HepG2 (cell line): ENCODE data around the gene SPAG8. TPM values are rescaled to one million over a fixed set of nuclear protein-coding genes. Genes with fewer than 3 reads are reported as not detected.

ENCODE experiments used
- GFI1 ChIP-seq: sonication (generic); formaldehyde crosslinking; IDR thresholded peaks from 2 replicates; pipeline ENCODE4 v1.5.0; 2020; ENCODE audit warnings: missing genetic modification reagents, mild to moderate bottlenecking, borderline replicate concordance
- SNRNP70 ChIP-seq: fragments of 200-400 bp; formaldehyde crosslinking; IDR thresholded peaks from 2 replicates; pipeline ENCODE4 v1.6.1; 2017; ENCODE audit warnings: mild to moderate bottlenecking, low read depth, low read length, moderate library complexity
- STAT5B ChIP-seq: sonication (generic); formaldehyde crosslinking; IDR thresholded peaks from 2 replicates; pipeline ENCODE4 v1.4.0; 2020; ENCODE audit warnings: missing genetic modification reagents
- TBP ChIP-seq: sonication (generic); formaldehyde crosslinking; IDR thresholded peaks from 2 replicates; pipeline ENCODE4 v1.5.0; 2020; ENCODE audit warnings: missing genetic modification reagents
- TCF12 ChIP-seq, 2 experiments: fragments of 450-650 bp in 1 of 2; sonication (generic) in 1 of 2; formaldehyde crosslinking in 1 of 2; IDR thresholded peaks; 2 replicates each; pipeline versions ENCODE4 v1.6.1 to v1.8.0; 2017 to 2022; ENCODE audit warnings: antibody characterized with exemption in 1 of 2, mild to moderate bottlenecking in 1 of 2, missing genetic modification reagents in 1 of 2, moderate library complexity in 1 of 2
- ZMYM2 ChIP-seq: sonication (generic); formaldehyde crosslinking; IDR thresholded peaks from 2 replicates; pipeline ENCODE4 v1.8.0; 2022; ENCODE audit warnings: mild to moderate bottlenecking, missing genetic modification reagents
- ZNF20 ChIP-seq: sonication (generic); formaldehyde crosslinking; IDR thresholded peaks from 2 replicates; pipeline ENCODE4 v1.4.0; 2020; ENCODE audit warnings: mild to moderate bottlenecking, moderate library complexity, missing genetic modification reagents
- ZNF24 ChIP-seq: fragments of 450-650 bp; IDR thresholded peaks from 2 replicates; pipeline ENCODE4 v1.6.1; 2017; ENCODE audit warnings: antibody characterized with exemption, mild to moderate bottlenecking
- ZNF256 ChIP-seq: sonication (generic); formaldehyde crosslinking; conservative IDR thresholded peaks from 2 replicates; pipeline ENCODE4 v1.4.0; 2020; ENCODE audit warnings: missing genetic modification reagents
- ZNF292 ChIP-seq: sonication (generic); formaldehyde crosslinking; IDR thresholded peaks from 2 replicates; pipeline ENCODE4 v1.8.1; 2022; ENCODE audit warnings: mild to moderate bottlenecking, low read depth, missing genetic modification reagents, borderline replicate concordance
- ZNF530 ChIP-seq: sonication (generic); formaldehyde crosslinking; IDR thresholded peaks from 2 replicates; pipeline ENCODE4 v1.5.0; 2020; ENCODE audit warnings: low read depth, mild to moderate bottlenecking, missing genetic modification reagents
- ZNF557 ChIP-seq: sonication (generic); formaldehyde crosslinking; IDR thresholded peaks from 2 replicates; pipeline ENCODE4 v1.4.0; 2020; ENCODE audit warnings: missing genetic modification reagents
- ZNF7 ChIP-seq: IDR thresholded peaks from 2 replicates; pipeline ENCODE4 v1.6.1; 2016; ENCODE audit warnings: missing biosample characterization, missing genetic modification reagents
- polyA plus RNA-seq, 8 experiments: library from polyadenylated mRNA; depleted of rRNA in 3 of 8; stranded (reverse) in 7 of 8; unstranded in 1 of 8; fragments of >200 nt; fragmentation: Illumina TruSeq in 4 of 8; extraction: Trizol in 4 of 8; gene quantifications; 2 replicates each; pipeline versions ENCODE4 v1.2.1 to v1.2.3, GENCODE V29; 2011 to 2016; ENCODE audit warnings: low read depth in 4 of 8, missing spikeins in 1 of 8, mixed read lengths in 1 of 8; ENCODE audit not compliant: insufficient read depth in 1 of 8
- total RNA-seq, 5 experiments: library from RNA; depleted of rRNA; stranded (reverse); fragments of >200 nt; fragmentation: Illumina TruSeq; extraction: Trizol; gene quantifications; 2 replicates each; pipeline ENCODE4 v1.2.3, GENCODE V29; 2016; ENCODE audit warnings: low read depth in 1 of 5
- TF ChIP-seq, protein P1 (sequence below): sonication (generic); formaldehyde crosslinking; conservative IDR thresholded peaks from 2 replicates; pipeline ENCODE4 v1.4.0; 2020; ENCODE audit warnings: missing genetic modification reagents
- TF ChIP-seq, protein P2 (sequence below): sonication (generic); formaldehyde crosslinking; IDR thresholded peaks from 2 replicates; pipeline ENCODE4 v1.4.0; 2020; ENCODE audit warnings: missing genetic modification reagents
- TF ChIP-seq, protein P3 (sequence below): IDR thresholded peaks from 2 replicates; pipeline ENCODE4 v1.6.1; 2016; ENCODE audit warnings: low read depth, missing genetic modification reagents, missing compliant biosample characterization
- TF ChIP-seq, protein P4 (sequence below): sonication (generic); formaldehyde crosslinking; IDR thresholded peaks from 2 replicates; pipeline ENCODE4 v1.4.0; 2020; ENCODE audit warnings: missing genetic modification reagents, borderline replicate concordance
- TF ChIP-seq, protein P5 (sequence below): sonication (generic); formaldehyde crosslinking; IDR thresholded peaks from 2 replicates; pipeline ENCODE4 v1.5.1; 2020; ENCODE audit warnings: mild to moderate bottlenecking, moderate library complexity, missing genetic modification reagents

SPAG8 gene
- total and polyA plus RNA-seq, 2 of the 13 experiments (the other 11 are each of a cell fraction or from before 2014, with no cell fraction given) = 0.18 to 0.27 TPM

DNA sequence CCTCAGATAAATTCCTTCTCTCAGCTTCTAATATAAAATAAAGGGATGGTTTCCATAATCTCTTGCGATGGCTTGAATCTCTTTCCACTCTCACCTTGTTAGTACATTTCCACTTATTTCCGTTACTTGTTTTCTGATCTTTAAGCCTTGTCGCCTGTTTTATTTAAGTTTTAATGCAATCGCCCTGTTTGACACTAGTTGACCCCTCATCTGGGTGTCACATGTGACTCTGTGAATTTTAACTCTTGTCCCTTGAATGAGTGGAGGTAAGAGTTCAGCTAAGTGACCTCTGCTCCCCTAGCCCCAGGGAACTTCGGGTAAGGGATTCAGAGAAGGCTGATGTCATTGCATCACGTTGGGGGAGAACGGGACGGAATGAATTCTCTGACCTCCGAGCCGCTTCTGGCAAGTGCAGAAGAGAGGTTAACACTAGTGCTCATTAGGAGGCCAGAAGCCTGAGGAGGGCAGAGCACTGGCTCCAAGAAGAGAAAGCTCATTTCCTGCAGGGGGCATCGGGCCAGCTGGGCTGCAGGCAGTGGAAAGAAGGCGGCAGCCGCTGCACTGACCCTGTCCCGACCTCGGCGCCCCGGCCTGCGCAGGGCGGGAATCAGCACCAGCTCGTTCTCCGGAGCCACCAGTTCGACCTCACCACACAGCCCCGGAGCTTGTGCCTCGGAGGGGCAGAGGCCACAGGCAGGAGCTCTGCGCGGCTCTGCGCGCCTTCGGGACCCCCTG is 2.2 kb upstream of the SPAG8 start (continued):
- TF ChIP-seq, protein P1, sequence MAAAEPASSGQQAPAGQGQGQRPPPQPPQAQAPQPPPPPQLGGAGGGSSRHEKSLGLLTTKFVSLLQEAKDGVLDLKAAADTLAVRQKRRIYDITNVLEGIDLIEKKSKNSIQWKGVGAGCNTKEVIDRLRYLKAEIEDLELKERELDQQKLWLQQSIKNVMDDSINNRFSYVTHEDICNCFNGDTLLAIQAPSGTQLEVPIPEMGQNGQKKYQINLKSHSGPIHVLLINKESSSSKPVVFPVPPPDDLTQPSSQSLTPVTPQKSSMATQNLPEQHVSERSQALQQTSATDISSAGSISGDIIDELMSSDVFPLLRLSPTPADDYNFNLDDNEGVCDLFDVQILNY = no peak; the same call in 1 of the 2 replicates
- TF ChIP-seq ZMYM2 = no peak
- TF ChIP-seq TBP (CRISPR knock-in tag) = no peak
- TF ChIP-seq, protein P2, sequence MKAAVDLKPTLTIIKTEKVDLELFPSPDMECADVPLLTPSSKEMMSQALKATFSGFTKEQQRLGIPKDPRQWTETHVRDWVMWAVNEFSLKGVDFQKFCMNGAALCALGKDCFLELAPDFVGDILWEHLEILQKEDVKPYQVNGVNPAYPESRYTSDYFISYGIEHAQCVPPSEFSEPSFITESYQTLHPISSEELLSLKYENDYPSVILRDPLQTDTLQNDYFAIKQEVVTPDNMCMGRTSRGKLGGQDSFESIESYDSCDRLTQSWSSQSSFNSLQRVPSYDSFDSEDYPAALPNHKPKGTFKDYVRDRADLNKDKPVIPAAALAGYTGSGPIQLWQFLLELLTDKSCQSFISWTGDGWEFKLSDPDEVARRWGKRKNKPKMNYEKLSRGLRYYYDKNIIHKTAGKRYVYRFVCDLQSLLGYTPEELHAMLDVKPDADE (CRISPR knock-in tag) = 0 out of 2 replicates have a peak, but pooled peaks have one; percentile 46
- no peak for TF ChIP-seq SNRNP70
- no peak for TF ChIP-seq ZNF20 (CRISPR knock-in tag)
- TF ChIP-seq ZNF256 (CRISPR knock-in tag) = no peak
- no peak for TF ChIP-seq TCF12 (IDR thresholded peaks at IDR 0.05)
- TF ChIP-seq TCF12 (CRISPR knock-in tag; IDR thresholded peaks at IDR 0.05) = no peak
- no peak for TF ChIP-seq ZNF530
- TF ChIP-seq ZNF557 (CRISPR knock-in tag) = 0 out of 2 replicates have a peak, but pooled peaks have one; percentile 36
- TF ChIP-seq ZNF292 (CRISPR knock-in tag) = peak; percentile 28; the same call in 1 of the 2 replicates
- TF ChIP-seq STAT5B = no peak
- TF ChIP-seq ZNF24 = no peak
- TF ChIP-seq, protein P3, sequence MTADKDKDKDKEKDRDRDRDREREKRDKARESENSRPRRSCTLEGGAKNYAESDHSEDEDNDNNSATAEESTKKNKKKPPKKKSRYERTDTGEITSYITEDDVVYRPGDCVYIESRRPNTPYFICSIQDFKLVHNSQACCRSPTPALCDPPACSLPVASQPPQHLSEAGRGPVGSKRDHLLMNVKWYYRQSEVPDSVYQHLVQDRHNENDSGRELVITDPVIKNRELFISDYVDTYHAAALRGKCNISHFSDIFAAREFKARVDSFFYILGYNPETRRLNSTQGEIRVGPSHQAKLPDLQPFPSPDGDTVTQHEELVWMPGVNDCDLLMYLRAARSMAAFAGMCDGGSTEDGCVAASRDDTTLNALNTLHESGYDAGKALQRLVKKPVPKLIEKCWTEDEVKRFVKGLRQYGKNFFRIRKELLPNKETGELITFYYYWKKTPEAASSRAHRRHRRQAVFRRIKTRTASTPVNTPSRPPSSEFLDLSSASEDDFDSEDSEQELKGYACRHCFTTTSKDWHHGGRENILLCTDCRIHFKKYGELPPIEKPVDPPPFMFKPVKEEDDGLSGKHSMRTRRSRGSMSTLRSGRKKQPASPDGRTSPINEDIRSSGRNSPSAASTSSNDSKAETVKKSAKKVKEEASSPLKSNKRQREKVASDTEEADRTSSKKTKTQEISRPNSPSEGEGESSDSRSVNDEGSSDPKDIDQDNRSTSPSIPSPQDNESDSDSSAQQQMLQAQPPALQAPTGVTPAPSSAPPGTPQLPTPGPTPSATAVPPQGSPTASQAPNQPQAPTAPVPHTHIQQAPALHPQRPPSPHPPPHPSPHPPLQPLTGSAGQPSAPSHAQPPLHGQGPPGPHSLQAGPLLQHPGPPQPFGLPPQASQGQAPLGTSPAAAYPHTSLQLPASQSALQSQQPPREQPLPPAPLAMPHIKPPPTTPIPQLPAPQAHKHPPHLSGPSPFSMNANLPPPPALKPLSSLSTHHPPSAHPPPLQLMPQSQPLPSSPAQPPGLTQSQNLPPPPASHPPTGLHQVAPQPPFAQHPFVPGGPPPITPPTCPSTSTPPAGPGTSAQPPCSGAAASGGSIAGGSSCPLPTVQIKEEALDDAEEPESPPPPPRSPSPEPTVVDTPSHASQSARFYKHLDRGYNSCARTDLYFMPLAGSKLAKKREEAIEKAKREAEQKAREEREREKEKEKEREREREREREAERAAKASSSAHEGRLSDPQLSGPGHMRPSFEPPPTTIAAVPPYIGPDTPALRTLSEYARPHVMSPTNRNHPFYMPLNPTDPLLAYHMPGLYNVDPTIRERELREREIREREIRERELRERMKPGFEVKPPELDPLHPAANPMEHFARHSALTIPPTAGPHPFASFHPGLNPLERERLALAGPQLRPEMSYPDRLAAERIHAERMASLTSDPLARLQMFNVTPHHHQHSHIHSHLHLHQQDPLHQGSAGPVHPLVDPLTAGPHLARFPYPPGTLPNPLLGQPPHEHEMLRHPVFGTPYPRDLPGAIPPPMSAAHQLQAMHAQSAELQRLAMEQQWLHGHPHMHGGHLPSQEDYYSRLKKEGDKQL (CRISPR knock-in tag) = no peak
- no peak for TF ChIP-seq ZNF7 (CRISPR knock-in tag)
- TF ChIP-seq, protein P4, sequence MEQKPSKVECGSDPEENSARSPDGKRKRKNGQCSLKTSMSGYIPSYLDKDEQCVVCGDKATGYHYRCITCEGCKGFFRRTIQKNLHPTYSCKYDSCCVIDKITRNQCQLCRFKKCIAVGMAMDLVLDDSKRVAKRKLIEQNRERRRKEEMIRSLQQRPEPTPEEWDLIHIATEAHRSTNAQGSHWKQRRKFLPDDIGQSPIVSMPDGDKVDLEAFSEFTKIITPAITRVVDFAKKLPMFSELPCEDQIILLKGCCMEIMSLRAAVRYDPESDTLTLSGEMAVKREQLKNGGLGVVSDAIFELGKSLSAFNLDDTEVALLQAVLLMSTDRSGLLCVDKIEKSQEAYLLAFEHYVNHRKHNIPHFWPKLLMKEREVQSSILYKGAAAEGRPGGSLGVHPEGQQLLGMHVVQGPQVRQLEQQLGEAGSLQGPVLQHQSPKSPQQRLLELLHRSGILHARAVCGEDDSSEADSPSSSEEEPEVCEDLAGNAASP (CRISPR knock-in tag) = peak; percentile 87; the same call in 1 of the 2 replicates
- TF ChIP-seq GFI1 (CRISPR knock-in tag) = no peak
- TF ChIP-seq, protein P5, sequence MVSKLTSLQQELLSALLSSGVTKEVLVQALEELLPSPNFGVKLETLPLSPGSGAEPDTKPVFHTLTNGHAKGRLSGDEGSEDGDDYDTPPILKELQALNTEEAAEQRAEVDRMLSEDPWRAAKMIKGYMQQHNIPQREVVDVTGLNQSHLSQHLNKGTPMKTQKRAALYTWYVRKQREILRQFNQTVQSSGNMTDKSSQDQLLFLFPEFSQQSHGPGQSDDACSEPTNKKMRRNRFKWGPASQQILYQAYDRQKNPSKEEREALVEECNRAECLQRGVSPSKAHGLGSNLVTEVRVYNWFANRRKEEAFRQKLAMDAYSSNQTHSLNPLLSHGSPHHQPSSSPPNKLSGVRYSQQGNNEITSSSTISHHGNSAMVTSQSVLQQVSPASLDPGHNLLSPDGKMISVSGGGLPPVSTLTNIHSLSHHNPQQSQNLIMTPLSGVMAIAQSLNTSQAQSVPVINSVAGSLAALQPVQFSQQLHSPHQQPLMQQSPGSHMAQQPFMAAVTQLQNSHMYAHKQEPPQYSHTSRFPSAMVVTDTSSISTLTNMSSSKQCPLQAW (CRISPR knock-in tag) = 0 out of 2 replicates have a peak, but pooled peaks have one; percentile 17
